Stimulated activated CD4-positive, alpha-beta T cell treated with anti-CD3 and anti-CD28 coated beads, TNF-alpha, amount 100 ng/mL, for 24 hours (primary cell): ENCODE results near the gene MAD1L1.

Source experiments
- DNase-seq, 3 experiments: peaks; one replicate each; pipeline ENCODE4 v3.0.0-alpha.2; 2020; ENCODE audit warnings: low read depth in 3 of 3

The MAD1L1 gene

GRCh38 chr7:1917221-1918062 lies 315.3 kb downstream of the MAD1L1 start:
- no peak for DNase-seq

GRCh38 chr7:1916601-1916970 lies 316.2 kb downstream of the MAD1L1 start:
- DNase-seq, result no peak

- no peak for DNase-seq
Observed at GRCh38 chr7:1915956-1916600, 316.7 kb downstream of the MAD1L1 start.

GRCh38 chr7:1915326-1915725 lies 317.4 kb downstream of the MAD1L1 start:
- DNase-seq, result no peak

DNA sequence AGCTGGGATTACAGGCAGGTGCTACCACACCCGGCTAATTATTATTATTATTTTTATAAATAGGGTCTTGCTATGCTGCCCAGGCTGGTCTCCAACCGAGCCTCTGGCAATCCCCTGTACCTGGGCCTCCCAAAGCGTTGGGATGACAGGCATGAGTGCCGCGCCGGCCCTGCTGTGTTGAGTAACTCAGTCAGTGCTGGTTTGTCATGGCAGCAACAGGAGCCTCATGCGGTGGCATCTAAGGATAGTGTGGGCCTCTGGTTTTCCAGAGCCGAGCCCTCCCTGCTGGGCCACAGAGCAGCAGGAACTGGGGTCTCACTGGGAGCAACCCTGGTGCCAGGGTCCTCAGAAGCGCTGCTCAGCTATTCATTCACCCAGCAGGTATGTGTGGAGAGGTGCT lies 318.0 kb downstream of the MAD1L1 start:
- no peak for DNase-seq

DNA sequence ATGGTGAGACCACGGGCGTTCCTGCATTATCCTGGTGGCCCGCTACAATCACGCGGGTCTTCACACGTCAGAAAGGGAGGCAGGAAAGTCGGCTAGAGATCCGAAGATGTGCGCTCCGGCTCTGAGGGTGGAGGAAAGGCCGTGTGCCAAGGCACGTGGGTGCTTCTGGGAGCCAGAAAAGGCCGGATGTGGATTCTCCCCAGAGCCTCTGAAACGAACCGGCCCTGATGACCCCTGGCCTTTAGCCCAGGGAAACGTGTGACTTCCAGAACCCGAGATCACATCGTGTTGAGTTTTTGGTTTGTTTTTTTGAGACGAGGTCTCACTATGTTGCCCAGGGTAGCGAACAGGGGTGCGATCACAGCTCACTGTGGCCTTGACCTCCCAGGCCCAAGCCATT lies 318.4 kb downstream of the MAD1L1 start:
- no peak for DNase-seq

GRCh38 chr7:1913466-1914282 lies 319.1 kb downstream of the MAD1L1 start:
- no peak for DNase-seq

GRCh38 chr7:1912593-1913465 lies 319.9 kb downstream of the MAD1L1 start:
- DNase-seq, result no peak

- no peak for DNase-seq
Observed at GRCh38 chr7:1911571-1911970, 321.2 kb downstream of the MAD1L1 start.

- DNase-seq, result no peak
Observed at GRCh38 chr7:1910827-1911226, 321.9 kb downstream of the MAD1L1 start.

DNA sequence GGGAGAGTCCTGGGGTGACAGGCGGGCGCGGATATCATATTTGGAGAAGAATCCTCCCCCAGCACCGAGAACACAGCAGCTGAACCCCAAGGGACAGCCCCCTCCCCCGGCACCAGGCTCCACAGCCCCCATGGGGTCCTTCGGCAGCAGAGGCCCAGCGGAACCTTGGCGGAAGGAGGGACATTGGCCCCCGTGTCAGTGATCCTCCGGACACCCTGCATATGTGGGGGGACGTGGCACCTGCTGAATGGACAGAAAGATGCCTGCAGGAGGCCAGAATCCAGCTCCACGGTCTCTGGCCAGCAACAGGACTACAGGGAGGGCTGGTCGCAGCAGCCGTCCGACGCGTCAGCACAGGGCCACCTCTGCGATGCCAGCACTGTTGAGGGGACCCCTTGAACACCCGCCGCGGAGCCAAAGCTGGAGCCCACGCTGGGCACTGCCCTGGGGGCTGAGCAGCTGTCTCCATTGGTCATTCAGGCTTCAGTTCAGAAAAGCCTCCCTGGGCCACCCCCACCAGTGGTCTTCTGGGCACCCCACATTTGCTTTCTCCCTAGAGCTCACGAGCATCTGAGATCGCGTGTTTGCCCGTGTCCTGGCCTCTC lies 322.6 kb downstream of the MAD1L1 start:
- no peak for DNase-seq

DNA sequence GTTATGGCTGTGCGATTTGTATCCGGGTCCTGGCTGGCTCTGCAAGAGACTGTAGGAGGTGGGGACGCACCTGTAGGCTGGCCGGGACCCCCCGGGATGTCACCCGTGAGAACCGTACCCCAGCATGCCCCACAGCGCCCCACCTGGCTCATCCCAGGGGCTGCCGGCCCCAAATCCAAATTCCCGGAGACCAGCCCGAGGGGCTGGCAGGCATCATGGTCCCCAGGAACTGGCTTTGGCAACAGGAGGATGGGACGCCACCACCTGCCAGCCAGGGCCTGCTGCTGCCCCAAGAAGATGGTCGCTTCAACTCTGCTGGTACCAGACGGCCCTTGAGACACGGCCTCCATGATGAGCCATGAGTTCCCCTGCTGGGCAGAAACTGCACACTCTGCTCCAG lies 323.3 kb downstream of the MAD1L1 start:
- no peak for DNase-seq

DNA sequence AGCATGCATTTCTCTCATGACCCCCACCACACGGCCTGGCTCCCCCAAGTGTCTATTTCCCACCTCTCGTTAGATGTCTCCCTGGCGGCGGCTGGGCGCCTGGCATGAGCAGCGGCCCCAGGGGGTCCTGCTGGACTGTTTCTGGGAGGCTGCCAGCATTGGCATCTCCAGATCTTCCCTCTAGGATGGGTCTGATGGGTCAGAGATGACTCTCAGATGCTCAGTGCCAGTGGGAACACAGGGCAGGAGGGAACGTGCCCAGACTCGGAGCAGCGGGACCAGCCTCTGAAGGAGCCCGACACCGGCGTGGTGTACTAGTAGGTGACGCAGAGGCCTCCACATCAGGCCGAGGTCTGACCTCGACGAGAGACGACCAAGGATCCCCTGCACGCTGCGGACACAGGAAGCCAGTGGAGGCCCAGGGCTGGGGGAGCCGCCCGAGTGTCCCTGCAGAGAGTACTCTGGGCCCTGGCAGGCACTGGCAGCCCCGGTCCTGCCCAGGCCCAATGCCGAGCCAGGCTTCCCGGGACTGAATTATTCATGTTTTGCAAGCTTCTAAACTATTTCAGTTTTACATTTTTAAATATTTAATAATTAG lies 323.8 kb downstream of the MAD1L1 start:
- DNase-seq, result no peak

- DNase-seq, result no peak
Observed at GRCh38 chr7:1907751-1908365, 324.9 kb downstream of the MAD1L1 start.

GRCh38 chr7:1906988-1907745 lies 325.6 kb downstream of the MAD1L1 start:
- DNase-seq, result no peak

GRCh38 chr7:1906087-1906830 lies 326.5 kb downstream of the MAD1L1 start:
- no peak for DNase-seq

- no peak for DNase-seq
Observed at GRCh38 chr7:1902231-1902855, 330.4 kb downstream of the MAD1L1 start.
